IMR-90 (cell line): ENCODE data around the gene RGS17. TPM values are rescaled to one million over a fixed set of nuclear protein-coding genes. Genes with fewer than 3 reads are reported as not detected.

Experiments used
- ATAC-seq: fragments of 200-7000 bp; cut with Tn5 transposase; 2 replicates; pipeline ENCODE4 v1.9.1; 2020; ENCODE audit warnings: low read depth, mild to moderate bottlenecking, moderate library complexity
- BruUV-seq: library from RNA; stranded (reverse); fragments of 400-500 nt; replicated peaks from 2 replicates; lab custom pipeline; 2021; lab: Mats Ljungman, UMichigan
- CTCF ChIA-PET: fragments of 300-600 bp; formaldehyde crosslinking; extraction: SDS; loops from one replicate; lab custom pipeline; 2021; ENCODE audit warnings: antibody characterized with exemption; lab: Yijun Ruan, JAX
- POLR2A ChIA-PET: fragments of 300-600 bp; sonication (Branson Sonifier 250); formaldehyde crosslinking; loops from one replicate; lab custom pipeline; 2022; ENCODE audit warnings: antibody characterized with exemption; ENCODE audit not compliant: unreplicated experiment; lab: Charles Lee
- DNase-seq: peaks from one replicate; pipeline ENCODE4 v3.0.0; 2013
- H2AFZ ChIP-seq: replicated peaks from 2 replicates; pipeline ENCODE3; 2013; ENCODE audit warnings: low read length, mild to moderate bottlenecking; ENCODE audit not compliant: poor library complexity
- H2AK5ac ChIP-seq: 2 replicates; pipeline ENCODE4 v1.6.1; 2013; ENCODE audit warnings: low read depth, low read length, inconsistent platforms
- H2AK9ac ChIP-seq: replicated peaks from 2 replicates; pipeline ENCODE3; 2013; ENCODE audit warnings: mild to moderate bottlenecking, low read depth, low read length, moderate library complexity; ENCODE audit not compliant: poor library complexity
- H2BK120ac ChIP-seq: 2 replicates; pipeline ENCODE4 v1.6.1; 2013; ENCODE audit warnings: low read depth, low read length, inconsistent platforms
- H2BK15ac ChIP-seq: 3 replicates; pipeline ENCODE4 v1.6.1; 2013; ENCODE audit warnings: low read depth, low read length, inconsistent platforms
- H2BK20ac ChIP-seq: 2 replicates; pipeline ENCODE4 v1.6.1; 2013; ENCODE audit warnings: low read depth, mild to moderate bottlenecking, inconsistent platforms, low read length, moderate library complexity
- H2BK5ac ChIP-seq: 2 replicates; pipeline ENCODE4 v1.6.1; 2013; ENCODE audit warnings: mild to moderate bottlenecking, low read depth, low read length, inconsistent platforms; ENCODE audit not compliant: poor library complexity, severe bottlenecking
- H3K14ac ChIP-seq: replicated peaks from 2 replicates; pipeline ENCODE4 v1.6.1; 2013; ENCODE audit warnings: low read depth, low read length, inconsistent platforms
- H3K18ac ChIP-seq: 2 replicates; pipeline ENCODE4 v1.6.1; 2013; ENCODE audit warnings: low read depth, low read length, control low read depth
- H3K23ac ChIP-seq: 2 replicates; pipeline ENCODE4 v1.6.1; 2013; ENCODE audit warnings: low read depth, low read length, inconsistent platforms
- H3K27ac ChIP-seq: 2 replicates; pipeline ENCODE4 v1.5.1; 2013; ENCODE audit warnings: mild to moderate bottlenecking, control low read depth, low read length; ENCODE audit not compliant: insufficient read depth
- H3K27me3 ChIP-seq: 2 replicates; pipeline ENCODE4 v1.6.1; 2013; ENCODE audit warnings: low read length; ENCODE audit not compliant: control insufficient read depth, insufficient read depth
- H3K36me3 ChIP-seq: 2 replicates; pipeline ENCODE4 v1.6.1; 2013; ENCODE audit warnings: low read length, mixed read lengths; ENCODE audit not compliant: control insufficient read depth, insufficient read depth
- H3K4ac ChIP-seq: 2 replicates; pipeline ENCODE4 v1.6.1; 2013; ENCODE audit warnings: low read depth, low read length, inconsistent platforms
- H3K4me1 ChIP-seq: 2 replicates; pipeline ENCODE4 v1.6.1; 2013; ENCODE audit warnings: low read length, mixed read lengths; ENCODE audit not compliant: control insufficient read depth, insufficient read depth
- H3K4me2 ChIP-seq: 2 replicates; pipeline ENCODE4 v1.6.1; 2013; ENCODE audit warnings: low read depth, mild to moderate bottlenecking, control low read depth, low read length, moderate library complexity
- H3K4me3 ChIP-seq: 2 replicates; pipeline ENCODE4 v1.5.1; 2013; ENCODE audit warnings: low read depth, mild to moderate bottlenecking, control low read depth, low read length, moderate library complexity; ENCODE audit not compliant: insufficient read depth
- H3K56ac ChIP-seq: 2 replicates; pipeline ENCODE4 v1.6.1; 2013; ENCODE audit warnings: low read length, inconsistent platforms; ENCODE audit not compliant: insufficient read depth; ENCODE audit errors: extremely low read depth
- H3K79me1 ChIP-seq, 2 experiments: 2 replicates each; pipeline ENCODE4 v1.6.1; 2013; ENCODE audit warnings: low read length in 2 of 2, inconsistent platforms in 1 of 2, low read depth in 1 of 2
- H3K9ac ChIP-seq: 2 replicates; pipeline ENCODE4 v1.6.1; 2013; ENCODE audit warnings: low read depth, low read length, control low read depth
- H3K9me1 ChIP-seq: 2 replicates; pipeline ENCODE4 v1.6.1; 2013; ENCODE audit warnings: low read length, inconsistent platforms; ENCODE audit not compliant: insufficient read depth
- H3K9me3 ChIP-seq: 2 replicates; pipeline ENCODE4 v1.6.1; 2013; ENCODE audit warnings: low read length; ENCODE audit not compliant: control insufficient read depth, insufficient read depth
- H4K20me1 ChIP-seq: 2 replicates; pipeline ENCODE4 v1.6.1; 2013; ENCODE audit warnings: low read length, inconsistent platforms; ENCODE audit not compliant: insufficient read depth
- H4K5ac ChIP-seq: 2 replicates; pipeline ENCODE4 v1.6.1; 2013; ENCODE audit warnings: mild to moderate bottlenecking, low read depth, low read length, control low read depth
- H4K8ac ChIP-seq, 2 experiments: 2 replicates each; pipeline ENCODE4 v1.6.1; 2013; ENCODE audit warnings: low read depth in 2 of 2, low read length in 2 of 2, control low read depth in 1 of 2, inconsistent platforms in 1 of 2
- H4K91ac ChIP-seq: 2 replicates; pipeline ENCODE4 v1.6.1; 2013; ENCODE audit warnings: low read depth, low read length, inconsistent platforms; ENCODE audit not compliant: insufficient read depth
- CEBPB ChIP-seq: IDR thresholded peaks from 2 replicates; pipeline ENCODE4 v1.6.1; 2012; ENCODE audit warnings: low read depth, low read length, improper control_type of control experiment
- FOS ChIP-seq: fragments of 150-350 bp; IDR thresholded peaks from 2 replicates; pipeline ENCODE4 v1.6.1; 2016; ENCODE audit warnings: low read depth, low read length
- MAZ ChIP-seq: IDR thresholded peaks from 2 replicates; pipeline ENCODE4 v1.6.1; 2012; ENCODE audit warnings: low read depth, mild to moderate bottlenecking, low read length, improper control_type of control experiment, moderate library complexity, borderline replicate concordance
- WGBS, 2 experiments: methylation state at CpG; one replicate each; pipeline versions ENCODE4 v1.1.5 to v1.1.7; 2013; ENCODE audit warnings: missing lambda C conversion rate in 2 of 2; ENCODE audit not compliant: insufficient read length in 1 of 2; ENCODE audit errors: extremely low coverage in 2 of 2; 5-methylcytosine and 5-hydroxymethylcytosine counted together
- dilution Hi-C: fragments of 300-500 bp; cut with HindIII; formaldehyde crosslinking; loops from one replicate; pipeline ENCODE4 v1.14.3; 2018; ENCODE audit warnings: low sequenced_read_pairs; ENCODE audit not compliant: unreplicated experiment
- in situ Hi-C: fragments of 300-500 bp; cut with MboI; formaldehyde crosslinking; loops from 3 replicates; pipeline ENCODE4 v1.14.3; 2019; ENCODE audit warnings: low sequenced_read_pairs, inconsistent platforms, mixed read lengths
- intact Hi-C: fragments of 100-400 bp; cut with micrococcal nuclease; formaldehyde crosslinking; loops from 2 replicates; pipeline ENCODE4 v1.10.0; 2022
- polyA plus RNA-seq, 3 experiments: library from polyadenylated mRNA; depleted of rRNA; stranded (reverse); fragments of >200 nt; gene quantifications; 2 replicates each; pipeline ENCODE4 v1.2.3, GENCODE V29; 2012; ENCODE audit warnings: low replicate concordance in 1 of 3
- total RNA-seq: library from RNA; depleted of rRNA; stranded (reverse); fragments of >200 nt; gene quantifications from 2 replicates; pipeline ENCODE4 v1.2.3, GENCODE V29; 2012

Gene RGS17
- total and polyA plus RNA-seq, 2 of the 4 experiments (the other 2 are of a cell fraction) = 0.75 to 1.4 TPM

GRCh38 chr6:153170511-153170910 is 39.4 kb upstream of the RGS17 start:
- Histone ChIP-seq H2AFZ (no peak overlapping the region), H4K8ac (no peak overlapping the region), H3K4me3 (no peak overlapping the region), H3K14ac (0 out of 2 replicates have a peak overlapping the region, but pooled peaks have one; percentile 47), H2AK5ac (peak overlapping the region; percentile 88), H2BK5ac (no peak overlapping the region), H4K20me1 (no peaks in the 10 kb centered on the region), H2BK15ac (peak overlapping the region; percentile 51; the same call in 1 of the 3 replicates), H3K9me3 (no peaks in the 10 kb centered on the region), H3K79me1 (no peaks in the 10 kb centered on the region), H4K91ac (peak overlapping the region; percentile 4; the same call in 1 of the 2 replicates), H3K23ac (no peak overlapping the region), H3K36me3 (no peaks in the 10 kb centered on the region), H3K9me1 (no peaks in the 10 kb centered on the region), H3K18ac (peak overlapping the region; percentile 42; the same call in 1 of the 2 replicates), H3K9ac (no peak overlapping the region), H3K4me1 (peaks cover 7% of the 10 kb centered on the region), H3K56ac (no peak overlapping the region), H3K4me2 (no peak overlapping the region), H2BK120ac (peak overlapping the region; percentile 63), H4K5ac (no peak overlapping the region), H3K27me3 (no peaks in the 10 kb centered on the region), H2AK9ac (no peak overlapping the region), H3K4ac (peak overlapping the region; percentile 14), H3K27ac (no peak overlapping the region), H2BK20ac (peak overlapping the region; percentile 68; the same call in 1 of the 2 replicates)
- intact Hi-C loops (no loop called here), dilution Hi-C loops (no loop called here), in situ Hi-C loops (no loop called here)
- 0 out of 2 replicates have a peak, but pooled peaks have one; percentile 28 for ATAC-seq
- CTCF ChIA-PET = no interaction called here
- TF ChIP-seq MAZ (no peak), FOS (0 out of 2 replicates have a peak, but pooled peaks have one; percentile 34), CEBPB (0 out of 2 replicates have a peak, but pooled peaks have one; percentile 8)
- POLR2A ChIA-PET = no interaction called here
- no TSS peak for BruUV-seq
- peak; percentile 52 for DNase-seq
- 50% methylated on average over 2 of the region's 3 CpGs; no CpG with 5 or more reads in 1 of the 2 experiments for WGBS, 2 experiments
